Loucy (cell line): ENCODE data around the gene CACNA1C.

ENCODE experiments used
- H2AFZ ChIP-seq: fragments of 200-600 bp; sonication (generic); 2 replicates; pipeline ENCODE4 v1.6.0; 2016; ENCODE audit warnings: antibody characterized with exemption, mild to moderate bottlenecking, low read length, moderate library complexity
- H3F3A ChIP-seq: fragments of 200-600 bp; 2 replicates; pipeline ENCODE4 v1.6.0; 2016; ENCODE audit warnings: antibody characterized with exemption, low read depth, mild to moderate bottlenecking
- H3K27me3 ChIP-seq: fragments of 200-600 bp; sonication (generic); 2 replicates; pipeline ENCODE4 v1.6.1; 2014; ENCODE audit warnings: low read length, mild to moderate bottlenecking; ENCODE audit not compliant: insufficient read depth, poor library complexity, severe bottlenecking
- H3K36me3 ChIP-seq: fragments of 200-600 bp; sonication (generic); 2 replicates; pipeline ENCODE4 v1.6.1; 2016; ENCODE audit warnings: low read length; ENCODE audit not compliant: insufficient read depth
- H3K4me1 ChIP-seq: fragments of 200-600 bp; sonication (generic); 2 replicates; pipeline ENCODE4 v1.5.1; 2014; ENCODE audit warnings: low read length, mild to moderate bottlenecking; ENCODE audit not compliant: insufficient read depth, poor library complexity, severe bottlenecking
- H3K4me2 ChIP-seq: fragments of 200-600 bp; sonication (generic); 2 replicates; pipeline ENCODE4 v1.6.0; 2014; ENCODE audit warnings: antibody characterized with exemption, low read length, low read depth, mild to moderate bottlenecking; ENCODE audit not compliant: poor library complexity, severe bottlenecking
- H3K4me3 ChIP-seq: fragments of 200-600 bp; sonication (generic); 2 replicates; pipeline ENCODE4 v1.5.1; 2014; ENCODE audit warnings: low read length, mild to moderate bottlenecking, mixed read lengths; ENCODE audit not compliant: poor library complexity, severe bottlenecking
- H3K79me2 ChIP-seq: fragments of 200-600 bp; sonication (generic); 2 replicates; pipeline ENCODE4 v1.6.1; 2014; ENCODE audit warnings: low read length; ENCODE audit not compliant: insufficient read depth
- H3K9ac ChIP-seq: fragments of 200-600 bp; sonication (generic); 2 replicates; pipeline ENCODE4 v1.6.0; 2014; ENCODE audit warnings: mild to moderate bottlenecking, low read depth, low read length, moderate library complexity; ENCODE audit not compliant: poor library complexity, severe bottlenecking
- H3K9me2 ChIP-seq: fragments of 200-600 bp; sonication (generic); replicated peaks from 2 replicates; pipeline ENCODE4 v1.6.1; 2016; ENCODE audit warnings: low read depth, low read length, mixed read lengths
- H3K9me3 ChIP-seq: fragments of 200-600 bp; sonication (generic); 2 replicates; pipeline ENCODE4 v1.6.1; 2014; ENCODE audit warnings: mild to moderate bottlenecking, antibody characterized with exemption, low read length, low read depth; ENCODE audit not compliant: insufficient read depth
- H4K20me1 ChIP-seq: fragments of 200-600 bp; sonication (generic); 2 replicates; pipeline ENCODE4 v1.6.0; 2014; ENCODE audit warnings: antibody characterized with exemption, low read length, mild to moderate bottlenecking; ENCODE audit not compliant: insufficient read depth, poor library complexity, severe bottlenecking
- CTCF ChIP-seq: fragments of 200-600 bp; sonication (generic); conservative IDR thresholded peaks from 2 replicates; pipeline ENCODE4 v1.5.1; 2014; ENCODE audit warnings: mild to moderate bottlenecking, antibody characterized with exemption, low read length
- EZH2phosphoT487 ChIP-seq: fragments of 200-600 bp; IDR thresholded peaks from 2 replicates; pipeline ENCODE4 v1.6.1; 2018; ENCODE audit warnings: antibody characterized with exemption, mild to moderate bottlenecking, moderate library complexity, borderline replicate concordance

Gene CACNA1C

GRCh38 chr12:2233034-2233433 lies 180.2 kb downstream of the CACNA1C start:
- no peaks in the 10 kb centered on the region for H3K27me3 ChIP-seq
- no peak overlapping the region for H3K4me3 ChIP-seq
- no peaks in the 10 kb centered on the region for H3K79me2 ChIP-seq
- H4K20me1 ChIP-seq: no peaks in the 10 kb centered on the region
- no peaks in the 10 kb centered on the region for H3K4me1 ChIP-seq
- no peak overlapping the region for H3K4me2 ChIP-seq
- no peak for TF ChIP-seq EZH2phosphoT487
- TF ChIP-seq CTCF: no peak
- no peaks in the 10 kb centered on the region for H3K36me3 ChIP-seq
- H3F3A ChIP-seq: no peaks in the 10 kb centered on the region
- H3K9me3 ChIP-seq: no peaks in the 10 kb centered on the region
- H3K9me2 ChIP-seq: no peaks in the 10 kb centered on the region
- H3K9ac ChIP-seq: no peak overlapping the region
- H2AFZ ChIP-seq: no peak overlapping the region

- H3K27me3 ChIP-seq: no peaks in the 10 kb centered on the region
- H3K36me3 ChIP-seq: no peaks in the 10 kb centered on the region
- no peaks in the 10 kb centered on the region for H3K79me2 ChIP-seq
- no peaks in the 10 kb centered on the region for H4K20me1 ChIP-seq
- H3F3A ChIP-seq: no peaks in the 10 kb centered on the region
- H3K9me2 ChIP-seq: no peaks in the 10 kb centered on the region
- no peak overlapping the region for H2AFZ ChIP-seq
- no peak overlapping the region for H3K4me2 ChIP-seq
- no peaks in the 10 kb centered on the region for H3K9me3 ChIP-seq
- TF ChIP-seq EZH2phosphoT487 (no peak), CTCF (no peak)
- H3K4me3 ChIP-seq: no peak overlapping the region
- H3K9ac ChIP-seq: no peak overlapping the region
- no peaks in the 10 kb centered on the region for H3K4me1 ChIP-seq
Observed at GRCh38 chr12:2234091-2234490, 181.3 kb downstream of the CACNA1C start.

- Histone ChIP-seq H3K4me1 (no peaks in the 10 kb centered on the region), H3K9ac (no peak overlapping the region), H3K4me3 (no peak overlapping the region), H3F3A (no peaks in the 10 kb centered on the region), H3K9me3 (no peaks in the 10 kb centered on the region), H3K79me2 (no peaks in the 10 kb centered on the region), H2AFZ (no peak overlapping the region), H4K20me1 (no peaks in the 10 kb centered on the region), H3K27me3 (no peaks in the 10 kb centered on the region), H3K36me3 (no peaks in the 10 kb centered on the region), H3K4me2 (no peak overlapping the region), H3K9me2 (no peaks in the 10 kb centered on the region)
- TF ChIP-seq CTCF (no peak), EZH2phosphoT487 (no peak)
Observed at GRCh38 chr12:2234646-2235350, 182.0 kb downstream of the CACNA1C start.
